Neural crest cell (in vitro differentiated cells): Measurements from ENCODE around the gene PDLIM7. TPM values are rescaled to one million over a fixed set of nuclear protein-coding genes. Genes with fewer than 3 reads are reported as not detected.
A peak's percentile ranks its signal among the peaks of the same experiment; 100 is the strongest.

Experiments
- DNase-seq: peaks from one replicate; pipeline ENCODE4 v3.0.0; 2021; ENCODE audit warnings: low read depth, mixed read lengths, low spot score
- H3K27ac Mint-ChIP-seq: one replicate; pipeline ENCODE4 v1.8.0; 2021; ENCODE audit warnings: mild to moderate bottlenecking, mixed read lengths; ENCODE audit not compliant: unreplicated experiment
- H3K27me3 Mint-ChIP-seq: 2 replicates; pipeline ENCODE4 v1.8.0; 2021; ENCODE audit warnings: low read depth, mild to moderate bottlenecking, mixed read lengths
- H3K36me3 Mint-ChIP-seq: 2 replicates; pipeline ENCODE4 v1.8.0; 2021; ENCODE audit warnings: low read depth, mild to moderate bottlenecking, mixed read lengths
- H3K4me1 Mint-ChIP-seq: 2 replicates; pipeline ENCODE4 v1.8.0; 2021; ENCODE audit warnings: mixed read lengths
- H3K4me3 Mint-ChIP-seq: one replicate; pipeline ENCODE4 v1.8.0; 2021; ENCODE audit warnings: mild to moderate bottlenecking, mixed read lengths
- H3K9me3 Mint-ChIP-seq: 2 replicates; pipeline ENCODE4 v1.8.0; 2021; ENCODE audit warnings: mixed read lengths
- CTCF ChIP-seq: fragments of 200-600 bp; sonication (generic); conservative IDR thresholded peaks from 2 replicates; pipeline ENCODE4 v1.5.0; 2021; ENCODE audit warnings: antibody characterized with exemption, mild to moderate bottlenecking
- total RNA-seq: library from RNA; stranded (reverse); gene quantifications from 2 replicates; pipeline ENCODE4 v1.2.1, GENCODE V29; 2021

Gene PDLIM7
- total RNA-seq, 1 donor from 2014 or later: 147 TPM

DNA sequence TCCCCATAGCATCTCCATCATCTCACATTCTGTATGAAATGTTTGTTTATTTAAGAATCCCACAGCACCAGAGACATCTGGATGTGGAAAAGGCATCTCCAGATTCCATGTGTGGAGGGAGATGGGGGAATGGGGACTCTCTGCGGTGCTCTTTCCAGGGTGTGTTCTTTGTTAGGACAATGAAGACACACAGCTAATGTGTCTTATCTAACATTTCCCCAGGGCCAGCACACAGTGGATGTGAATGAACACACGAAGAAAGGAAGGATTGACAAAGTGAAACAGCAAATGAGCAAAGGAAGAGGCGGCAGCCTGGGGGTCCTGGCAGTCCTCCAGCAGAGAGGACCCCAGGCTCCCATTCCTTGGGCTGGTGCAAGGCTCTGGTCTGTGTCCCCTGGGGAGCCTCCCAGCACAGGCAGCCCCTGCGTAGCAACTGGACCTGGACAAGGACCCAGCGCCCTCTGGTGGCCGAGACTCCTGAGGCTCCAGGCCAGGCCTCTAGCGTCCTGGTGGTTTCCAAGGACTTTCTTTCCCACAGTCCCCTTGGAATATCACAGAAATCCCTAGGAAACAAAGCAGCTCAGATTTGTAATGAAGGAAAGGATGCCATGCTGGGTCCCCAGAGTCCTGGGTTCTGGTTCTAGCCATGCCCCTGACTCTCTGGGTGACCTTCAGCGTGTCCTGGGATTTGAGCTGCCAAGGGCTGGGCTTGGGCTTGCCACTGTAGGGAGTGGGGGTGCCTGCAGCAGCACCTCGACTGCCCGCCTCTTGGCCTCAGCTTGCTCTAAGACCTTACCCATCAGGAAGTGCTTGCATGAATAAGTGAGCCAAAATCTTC, 3.5 kb upstream of the PDLIM7 start:
- Mint-ChIP-seq H3K27ac (no peak overlapping the region), H3K36me3 (no peaks in the 10 kb centered on the region), H3K4me1 (peaks cover 38% of the 10 kb centered on the region), H3K4me3 (peak overlapping the region; percentile 62), H3K9me3 (no peaks in the 10 kb centered on the region), H3K27me3 (peaks cover 24% of the 10 kb centered on the region)
- peak; percentile 99 for TF ChIP-seq CTCF
- DNase-seq: peak; percentile 98

GRCh38 chr5:177499842-177500241, 2.4 kb upstream of the PDLIM7 start:
- H3K36me3 Mint-ChIP-seq: no peaks in the 10 kb centered on the region
- no peak for DNase-seq
- peaks cover 24% of the 10 kb centered on the region for H3K27me3 Mint-ChIP-seq
- H3K9me3 Mint-ChIP-seq: no peaks in the 10 kb centered on the region
- H3K4me3 Mint-ChIP-seq: peak overlapping the region; percentile 65
- TF ChIP-seq CTCF: no peak
- H3K27ac Mint-ChIP-seq: no peak overlapping the region
- peaks cover 43% of the 10 kb centered on the region for H3K4me1 Mint-ChIP-seq

DNA sequence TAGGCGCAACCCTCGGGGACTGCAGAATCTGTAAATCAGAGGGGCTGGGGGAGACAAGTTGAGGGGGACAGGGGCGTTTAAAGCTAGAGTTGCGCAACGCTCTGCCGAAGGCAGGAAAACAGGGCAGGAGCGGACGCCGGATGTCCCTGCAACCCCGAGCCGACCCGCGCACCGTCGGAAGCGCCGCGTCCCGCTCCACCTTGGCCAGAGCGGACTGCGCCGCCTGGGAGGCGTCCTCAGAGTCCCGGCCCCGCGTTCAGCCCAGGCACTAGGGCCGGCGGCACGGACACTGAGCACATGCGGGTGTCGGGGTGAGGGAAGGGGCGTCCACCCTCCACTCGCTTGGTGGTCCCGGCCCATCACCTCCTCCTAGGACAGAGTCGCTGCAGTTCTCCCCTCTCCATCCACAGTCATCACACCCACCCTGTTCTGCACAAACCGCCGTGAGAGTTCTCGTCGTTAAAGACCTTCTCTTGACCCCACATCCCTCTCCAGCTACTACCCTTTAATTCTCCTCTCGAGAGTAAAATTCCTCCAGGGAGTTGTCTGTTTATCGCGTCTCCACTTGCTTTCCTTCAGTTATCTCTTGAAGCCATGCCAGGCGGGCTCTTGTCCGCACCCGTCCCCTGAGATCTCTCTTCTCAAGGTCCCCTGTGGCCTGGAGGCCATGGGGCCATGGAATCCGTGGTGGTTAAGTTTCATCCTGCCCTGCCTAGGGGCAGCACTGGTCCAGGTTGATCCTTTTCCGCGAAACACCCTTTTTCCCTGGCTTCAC, 796 bp upstream of the PDLIM7 start:
- Mint-ChIP-seq H3K27ac (no peak overlapping the region), H3K9me3 (no peaks in the 10 kb centered on the region), H3K27me3 (peaks cover 24% of the 10 kb centered on the region), H3K4me1 (peaks cover 47% of the 10 kb centered on the region), H3K36me3 (no peaks in the 10 kb centered on the region), H3K4me3 (peak overlapping the region; percentile 88)
- DNase-seq: no peak
- TF ChIP-seq CTCF: no peak

GRCh38 chr5:177496727-177497291, 595 bp downstream of the PDLIM7 start:
- peaks cover 46% of the 10 kb centered on the region for H3K4me1 Mint-ChIP-seq

More at GRCh38 chr5:177496727-177497291, 595 bp downstream of the PDLIM7 start:
- Mint-ChIP-seq H3K27me3 (peaks cover 24% of the 10 kb centered on the region), H3K4me3 (peak overlapping the region; percentile 91), H3K27ac (no peak overlapping the region), H3K9me3 (no peaks in the 10 kb centered on the region), H3K36me3 (no peaks in the 10 kb centered on the region)
- TF ChIP-seq CTCF: no peak
- DNase-seq: peak; percentile 66
